K562 (cell line): ENCODE data around the gene HDAC2. TPM values are rescaled to one million over a fixed set of nuclear protein-coding genes. Genes with fewer than 3 reads are reported as not detected.

Source experiments
- ATAC-seq: fragments of 200-7000 bp; cut with Tn5 transposase; 3 replicates; pipeline ENCODE4 v1.9.1; 2020; ENCODE audit warnings: moderate library complexity
- BruUV-seq: library from RNA; stranded (reverse); fragments of 400-500 nt; replicated peaks from 2 replicates; lab custom pipeline; 2021; lab: Mats Ljungman, UMichigan
- CTCF ChIA-PET: fragments of 300-600 bp; formaldehyde crosslinking; extraction: SDS; loops from one replicate; lab custom pipeline; 2021; ENCODE audit warnings: low intra/inter-chr PET ratio; lab: Yijun Ruan, JAX
- POLR2A ChIA-PET: fragments of 300-600, 350-650 bp; sonication (Branson Sonifier 250); formaldehyde crosslinking; extraction: SDS; loops from one replicate; lab custom pipeline; 2021; ENCODE audit warnings: antibody characterized with exemption, inconsistent platforms; lab: Yijun Ruan, JAX
- DNase-seq, 4 experiments: peaks; one replicate each; pipeline versions ENCODE4 v3.0.0 to v3.0.0-alpha.2; 2011 to 2018; ENCODE audit warnings: low spot score in 3 of 4, mixed read lengths in 3 of 4; ENCODE audit errors: extremely low read depth in 1 of 4
- FAIRE-seq: peaks from 2 replicates; lab custom pipeline; 2011; peaks lifted over from hg19 to GRCh38; lab: Jason Lieb, UNC
- H2AFZ ChIP-seq: 2 replicates; pipeline ENCODE4 v1.6.0; 2011; ENCODE audit warnings: low read depth, low read length, control low read depth, inconsistent platforms
- H3K27ac ChIP-seq: fragments of 200-600 bp; 3 replicates; pipeline ENCODE4 v1.8.0; 2011; ENCODE audit warnings: low read depth, mild to moderate bottlenecking, control low read depth, inconsistent platforms, low read length, moderate library complexity, mixed read lengths; ENCODE audit errors: extremely low read depth
- H3K27me3 ChIP-seq, 2 experiments: fragments of 300-600 bp in 1 of 2; 2 replicates in 1 of 2; 3 replicates in 1 of 2; pipeline versions ENCODE4 v1.6.0 to v1.8.0; 2011; ENCODE audit warnings: inconsistent platforms in 2 of 2, low read length in 2 of 2, mild to moderate bottlenecking in 1 of 2, mixed read lengths in 1 of 2, moderate library complexity in 1 of 2; ENCODE audit not compliant: control insufficient read depth in 2 of 2, insufficient read depth in 2 of 2
- H3K36me3 ChIP-seq: fragments of 300-600 bp; 3 replicates; pipeline ENCODE4 v1.8.0; 2011; ENCODE audit warnings: mild to moderate bottlenecking, low read length, inconsistent platforms; ENCODE audit not compliant: control insufficient read depth, insufficient read depth
- H3K4me1 ChIP-seq, 2 experiments: fragments of 200-600 bp in 1 of 2; replicated peaks in 1 of 2; 2 replicates in 1 of 2; 3 replicates in 1 of 2; pipeline versions ENCODE4 v1.5.1 to v1.8.0; 2011; ENCODE audit warnings: inconsistent platforms in 2 of 2, low read length in 2 of 2, mild to moderate bottlenecking in 1 of 2, mixed read lengths in 1 of 2, moderate library complexity in 1 of 2; ENCODE audit not compliant: control insufficient read depth in 2 of 2, insufficient read depth in 2 of 2
- H3K4me2 ChIP-seq: 2 replicates; pipeline ENCODE4 v1.6.1; 2011; ENCODE audit warnings: low read length, control low read depth, inconsistent platforms, mixed read lengths; ENCODE audit not compliant: insufficient read depth
- H3K4me3 ChIP-seq: fragments of 200-600 bp; sonication (generic), shearing (Covaris generic); 2 replicates; pipeline ENCODE4 v1.5.1; 2016; ENCODE audit warnings: control low read depth, inconsistent platforms
- H3K79me2 ChIP-seq: fragments of 200-600 bp; 3 replicates; pipeline ENCODE4 v1.8.0; 2011; ENCODE audit warnings: low read length, inconsistent platforms; ENCODE audit not compliant: control insufficient read depth, insufficient read depth
- H3K9ac ChIP-seq, 2 experiments: 2 replicates each; pipeline versions ENCODE4 v1.6.0 to v1.6.1; 2011; ENCODE audit warnings: low read depth in 2 of 2, low read length in 2 of 2, control low read depth in 1 of 2, inconsistent platforms in 1 of 2, mild to moderate bottlenecking in 1 of 2, mixed read lengths in 1 of 2; ENCODE audit not compliant: insufficient read depth in 1 of 2
- H3K9me1 ChIP-seq: one replicate; pipeline ENCODE4 v1.6.0; 2011; ENCODE audit warnings: inconsistent platforms, mild to moderate bottlenecking, low read length, moderate library complexity; ENCODE audit not compliant: control insufficient read depth, insufficient read depth
- H3K9me3 ChIP-seq: replicated peaks from 2 replicates; pipeline ENCODE4 v1.5.1; 2011; ENCODE audit warnings: low read depth, low read length, inconsistent platforms; ENCODE audit not compliant: control insufficient read depth, insufficient read depth
- H4K20me1 ChIP-seq: replicated peaks from 2 replicates; pipeline ENCODE4 v1.6.1; 2011; ENCODE audit warnings: low read length, inconsistent platforms, mixed read lengths; ENCODE audit not compliant: control insufficient read depth, insufficient read depth
- BDP1 ChIP-seq: IDR thresholded peaks from 3 replicates; pipeline ENCODE4 v1.6.1; 2011; ENCODE audit not compliant: insufficient read length, insufficient read depth
- CBFA2T2 ChIP-seq: fragments of 450-650 bp; conservative IDR thresholded peaks from 2 replicates; pipeline ENCODE4 v1.6.1; 2017; ENCODE audit warnings: mild to moderate bottlenecking
- CBFA2T3 ChIP-seq: fragments of 450-650 bp; IDR thresholded peaks from 2 replicates; pipeline ENCODE4 v1.6.1; 2017
- GABPB1 ChIP-seq: sonication (generic); formaldehyde crosslinking; IDR thresholded peaks from 2 replicates; pipeline ENCODE4 v1.8.0; 2022; ENCODE audit warnings: mild to moderate bottlenecking, missing genetic modification reagents
- HMG20B ChIP-seq: fragments of 250-450 bp; sonication (Bioruptor Pico); IDR thresholded peaks from 2 replicates; pipeline ENCODE4 v1.5.0; 2021; ENCODE audit warnings: mild to moderate bottlenecking
- NCOA6 ChIP-seq: fragments of 450-650 bp; IDR thresholded peaks from 2 replicates; pipeline ENCODE4 v1.6.1; 2017; ENCODE audit warnings: mild to moderate bottlenecking
- POLR2B ChIP-seq: fragments of 450-650 bp; IDR thresholded peaks from 2 replicates; pipeline ENCODE4 v1.6.1; 2018; ENCODE audit warnings: low read depth; ENCODE audit not compliant: partially characterized antibody
- RBFOX2 ChIP-seq: fragments of 200-400 bp; formaldehyde crosslinking; IDR thresholded peaks from 2 replicates; pipeline ENCODE4 v1.6.1; 2017; ENCODE audit warnings: low read depth, mild to moderate bottlenecking, low read length, moderate library complexity
- SIN3A ChIP-seq, 2 experiments: fragments of 150-350 bp in 1 of 2; IDR thresholded peaks; 2 replicates each; pipeline ENCODE4 v1.6.1; 2011 to 2016; ENCODE audit warnings: borderline replicate concordance in 2 of 2, low read depth in 2 of 2, low read length in 2 of 2, mild to moderate bottlenecking in 2 of 2, moderate library complexity in 2 of 2; ENCODE audit not compliant: control insufficient read depth in 1 of 2
- SMAD1 ChIP-seq: fragments of 150-350 bp; IDR thresholded peaks from 2 replicates; pipeline ENCODE4 v1.6.1; 2014; ENCODE audit warnings: low read length, low read depth; ENCODE audit not compliant: partially characterized antibody
- TCFL5 ChIP-seq: fragments of 250-450 bp; sonication (Bioruptor Pico); conservative IDR thresholded peaks from 2 replicates; pipeline ENCODE4 v1.6.1; 2021; ENCODE audit warnings: mild to moderate bottlenecking, moderate library complexity, matching md5 sums
- ZNF347 ChIP-seq: fragments of 450-650 bp; formaldehyde crosslinking; IDR thresholded peaks from 2 replicates; pipeline ENCODE4 v1.4.0; 2020; ENCODE audit warnings: low read depth, mild to moderate bottlenecking, moderate library complexity
- WGBS: fragments of 100-300 bp; shearing (Covaris generic); methylation state at CpG from one replicate; pipeline ENCODE4 v1.1.6; 2016; ENCODE audit warnings: low coverage, mixed read lengths; ENCODE audit not compliant: insufficient coverage; ENCODE audit errors: missing lambda C conversion rate; 5-methylcytosine and 5-hydroxymethylcytosine counted together
- in situ Hi-C: fragments of 300-500 bp; cut with MboI; formaldehyde crosslinking; loops from 4 replicates; pipeline ENCODE4 v1.15.0; 2018; ENCODE audit warnings: inconsistent platforms, mixed read lengths
- intact Hi-C: fragments of 100-400 bp; cut with micrococcal nuclease; formaldehyde crosslinking; loops from 2 replicates; pipeline ENCODE4 v1.14.2; 2022
- polyA plus RNA-seq, 8 experiments: library from polyadenylated mRNA; depleted of rRNA in 4 of 8; stranded (reverse) in 5 of 8; unstranded in 3 of 8; fragments of >200 nt; fragmentation: Nextera tagmentation in 2 of 8; fragmentation: Illumina TruSeq in 1 of 8; extraction: Ambion mirVana in 2 of 8; extraction: Trizol in 1 of 8; gene quantifications; 2 replicates each; pipeline versions ENCODE4 v1.2.1 to v1.2.3, GENCODE V29; 2011 to 2014; ENCODE audit warnings: inconsistent platforms in 1 of 8, missing spikeins in 1 of 8
- total RNA-seq, 7 experiments: library from RNA; depleted of rRNA in 6 of 7; stranded (reverse); fragments of >200 nt in 6 of 7; fragmentation: Illumina TruSeq in 2 of 7; extraction: Trizol in 2 of 7; gene quantifications; 2 replicates each; pipeline versions ENCODE4 v1.2.1 to v1.2.3, GENCODE V29; 2011 to 2021; ENCODE audit warnings: low replicate concordance in 1 of 7
- TF ChIP-seq, protein P1 (sequence below): fragments of 450-650 bp; formaldehyde crosslinking; IDR thresholded peaks from 2 replicates; pipeline ENCODE4 v1.4.0; 2020; ENCODE audit warnings: mild to moderate bottlenecking, moderate library complexity

The HDAC2 gene
- total and polyA plus RNA-seq, 9 of the 15 experiments (the other 6 are each of a cell fraction or from before 2014, with no cell fraction given), result 67.0 to 277 (median 151) TPM

DNA sequence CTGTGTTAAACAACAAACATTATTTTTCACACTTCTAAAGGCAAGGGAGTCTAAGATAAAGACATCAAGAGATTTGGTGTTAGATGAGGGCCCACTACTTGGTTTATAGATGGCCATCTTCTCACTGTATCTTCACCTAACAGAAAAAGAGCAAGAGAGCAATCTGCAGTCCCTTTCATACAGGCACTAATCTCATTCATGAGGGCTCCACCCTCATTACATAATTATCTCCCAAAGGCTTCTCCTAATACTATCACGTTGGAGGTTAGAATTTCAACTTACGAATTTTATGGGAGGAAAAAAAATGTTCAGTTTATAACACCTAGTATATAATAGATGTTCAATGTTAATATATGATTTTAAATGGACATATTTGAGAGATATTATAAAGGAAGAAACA, 45.6 kb downstream of the HDAC2 start:
- H3K4me2 ChIP-seq, result no peak overlapping the region
- DNase-seq, result peak in 1 of 4 experiments; percentile 24
- H3K27me3 ChIP-seq, result no peaks in the 10 kb centered on the region
- no peaks in the 10 kb centered on the region for H3K79me2 ChIP-seq
- WGBS, result 6% methylated on average over 2 of the region's 2 CpGs
- in situ Hi-C loops, result no loop called here
- CTCF ChIA-PET, result interaction anchor here (0.6 kb wide), 1 partner anchor 933 kb away, joined by 3 read pairs; no protein-coding TSS in a partner anchor
- BruUV-seq, result no TSS peak
- H2AFZ ChIP-seq, result peak overlapping the region; percentile 33; the same call in 1 of the 2 replicates
- no peak for FAIRE-seq
- H3K9me3 ChIP-seq, result peaks cover 4% of the 10 kb centered on the region; the same call in 1 of the 2 replicates
- POLR2A ChIA-PET, result no interaction called here
- H3K4me3 ChIP-seq, result no peak overlapping the region
- H3K4me1 ChIP-seq, result peaks cover 0 to 14% of the 10 kb centered on the region in 2 experiments; a peak in 4 of 5 replicates
- H4K20me1 ChIP-seq, result no peaks in the 10 kb centered on the region
- TF ChIP-seq SIN3A (IDR thresholded peaks at IDR 0.05; ENCODE audit: borderline replicate concordance in 2 of 2, control insufficient read depth in 1 of 2, low read depth in 2 of 2, low read length in 2 of 2) (no peak), ZNF347 (CRISPR knock-in tag) (no peak), POLR2B (no peak), CBFA2T2 (0 out of 2 replicates have a peak, but pooled peaks have one; percentile 13), CBFA2T3 (peak; percentile 48)
- intact Hi-C loops, result no loop called here
- no peak overlapping the region for H3K27ac ChIP-seq
- H3K36me3 ChIP-seq, result no peaks in the 10 kb centered on the region
- H3K9me1 ChIP-seq, result no peaks in the 10 kb centered on the region
- peak; percentile 16 for ATAC-seq
- H3K9ac ChIP-seq, result no peak overlapping the region

DNA sequence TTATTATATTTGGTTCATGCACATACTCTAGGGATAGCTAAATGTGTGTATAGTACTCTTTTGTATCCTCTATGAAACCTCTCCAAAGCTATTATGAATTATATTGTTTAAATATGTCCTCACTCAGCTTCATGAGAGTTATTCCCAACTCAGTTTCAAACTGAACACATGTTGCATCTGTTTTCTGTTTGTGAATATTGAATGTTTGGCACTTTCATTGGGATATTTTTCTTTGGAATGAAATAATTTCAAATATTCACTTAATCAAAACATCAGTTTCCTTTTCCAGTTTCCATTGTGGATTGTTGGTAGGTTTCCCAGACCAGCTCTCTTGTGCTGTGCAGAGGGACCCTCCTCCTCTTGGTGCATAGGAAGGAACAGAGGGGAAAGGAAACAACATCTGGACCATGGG, 46.6 kb downstream of the HDAC2 start:
- Histone ChIP-seq H2AFZ (peak overlapping the region; percentile 66), H3K9me3 (no peaks in the 10 kb centered on the region), H3K4me1 (peaks cover 0 to 20% of the 10 kb centered on the region in 2 experiments; a peak in 4 of 5 replicates), H3K27ac (no peak overlapping the region), H3K9ac (no peak overlapping the region), H3K36me3 (no peaks in the 10 kb centered on the region), H3K9me1 (no peaks in the 10 kb centered on the region), H4K20me1 (no peaks in the 10 kb centered on the region), H3K79me2 (no peaks in the 10 kb centered on the region), H3K4me3 (no peak overlapping the region), H3K4me2 (no peak overlapping the region), H3K27me3 (no peaks in the 10 kb centered on the region)
- no TSS peak for BruUV-seq
- ChIA-PET POLR2A (no interaction called here), CTCF (no interaction called here)
- FAIRE-seq (no peak), DNase-seq (no peak), ATAC-seq (no peak)
- in situ Hi-C loops, result loop anchor here (25.0 kb wide), 2 partner anchors 1037 to 1737 kb away; no protein-coding TSS in a partner anchor
- no peak for TF ChIP-seq GABPB1
- no peak for TF ChIP-seq RBFOX2
- TF ChIP-seq SMAD1, result no peak
- TF ChIP-seq TCFL5, result no peak
- TF ChIP-seq, protein P1, sequence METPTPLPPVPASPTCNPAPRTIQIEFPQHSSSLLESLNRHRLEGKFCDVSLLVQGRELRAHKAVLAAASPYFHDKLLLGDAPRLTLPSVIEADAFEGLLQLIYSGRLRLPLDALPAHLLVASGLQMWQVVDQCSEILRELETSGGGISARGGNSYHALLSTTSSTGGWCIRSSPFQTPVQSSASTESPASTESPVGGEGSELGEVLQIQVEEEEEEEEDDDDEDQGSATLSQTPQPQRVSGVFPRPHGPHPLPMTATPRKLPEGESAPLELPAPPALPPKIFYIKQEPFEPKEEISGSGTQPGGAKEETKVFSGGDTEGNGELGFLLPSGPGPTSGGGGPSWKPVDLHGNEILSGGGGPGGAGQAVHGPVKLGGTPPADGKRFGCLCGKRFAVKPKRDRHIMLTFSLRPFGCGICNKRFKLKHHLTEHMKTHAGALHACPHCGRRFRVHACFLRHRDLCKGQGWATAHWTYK (CRISPR knock-in tag), result no peak
- TF ChIP-seq HMG20B (CRISPR knock-in tag), result no peak
- no peak for TF ChIP-seq BDP1
- TF ChIP-seq NCOA6, result no peak
- intact Hi-C loops, result no loop called here
